ENCODE data around the gene HDLBP.

DNA sequence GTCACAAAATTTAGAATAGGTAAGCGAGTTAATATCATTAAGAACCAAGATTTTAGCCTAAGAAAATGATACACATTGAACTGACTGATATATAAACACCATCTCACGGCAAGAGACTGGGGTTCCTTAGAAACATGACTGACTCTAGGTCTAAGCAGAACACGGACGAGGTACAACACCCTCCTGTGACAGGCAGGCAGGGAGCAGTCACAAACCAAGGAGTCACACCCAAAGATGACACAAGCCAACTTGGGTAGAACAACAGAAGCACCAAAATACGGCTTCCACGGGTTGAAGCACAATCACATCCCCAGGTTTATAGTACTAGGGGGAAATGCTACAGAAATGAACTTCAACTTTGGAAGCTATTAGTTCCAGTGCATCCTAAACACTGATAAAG lies 24.3 kb downstream of the HDLBP start:
- TF ChIP-seq ZFP30 (CRISPR knock-in tag; IDR thresholded peaks at IDR 0.05) (no peak), PPARA (CRISPR knock-in tag; IDR thresholded peaks at IDR 0.05; ENCODE audit: borderline replicate concordance) (no peak), GLIS3 (CRISPR knock-in tag; IDR thresholded peaks at IDR 0.05) (no peak), CSDC2 (CRISPR knock-in tag; IDR thresholded peaks at IDR 0.05) (no peak), ZFP3 (CRISPR knock-in tag; IDR thresholded peaks at IDR 0.05) (no peak), SNAI2 (CRISPR knock-in tag; IDR thresholded peaks at IDR 0.05) (no peak), ZNF565 (CRISPR knock-in tag; conservative IDR thresholded peaks at IDR 0.05; ENCODE audit: low read depth) (no peak), ISL1 (CRISPR knock-in tag; IDR thresholded peaks at IDR 0.05) (no peak), ESRRG (CRISPR knock-in tag; IDR thresholded peaks at IDR 0.05) (no peak), TOX (CRISPR knock-in tag; IDR thresholded peaks at IDR 0.05; ENCODE audit: borderline replicate concordance) (no peak), ARNTL (CRISPR knock-in tag; IDR thresholded peaks at IDR 0.05; ENCODE audit: borderline replicate concordance, low read depth) (no peak)
- TF ChIP-seq, protein P1, sequence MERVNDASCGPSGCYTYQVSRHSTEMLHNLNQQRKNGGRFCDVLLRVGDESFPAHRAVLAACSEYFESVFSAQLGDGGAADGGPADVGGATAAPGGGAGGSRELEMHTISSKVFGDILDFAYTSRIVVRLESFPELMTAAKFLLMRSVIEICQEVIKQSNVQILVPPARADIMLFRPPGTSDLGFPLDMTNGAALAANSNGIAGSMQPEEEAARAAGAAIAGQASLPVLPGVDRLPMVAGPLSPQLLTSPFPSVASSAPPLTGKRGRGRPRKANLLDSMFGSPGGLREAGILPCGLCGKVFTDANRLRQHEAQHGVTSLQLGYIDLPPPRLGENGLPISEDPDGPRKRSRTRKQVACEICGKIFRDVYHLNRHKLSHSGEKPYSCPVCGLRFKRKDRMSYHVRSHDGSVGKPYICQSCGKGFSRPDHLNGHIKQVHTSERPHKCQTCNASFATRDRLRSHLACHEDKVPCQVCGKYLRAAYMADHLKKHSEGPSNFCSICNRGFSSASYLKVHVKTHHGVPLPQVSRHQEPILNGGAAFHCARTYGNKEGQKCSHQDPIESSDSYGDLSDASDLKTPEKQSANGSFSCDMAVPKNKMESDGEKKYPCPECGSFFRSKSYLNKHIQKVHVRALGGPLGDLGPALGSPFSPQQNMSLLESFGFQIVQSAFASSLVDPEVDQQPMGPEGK (CRISPR knock-in tag; IDR thresholded peaks at IDR 0.05; ENCODE audit: borderline replicate concordance): no peak
- TF ChIP-seq, protein P2, sequence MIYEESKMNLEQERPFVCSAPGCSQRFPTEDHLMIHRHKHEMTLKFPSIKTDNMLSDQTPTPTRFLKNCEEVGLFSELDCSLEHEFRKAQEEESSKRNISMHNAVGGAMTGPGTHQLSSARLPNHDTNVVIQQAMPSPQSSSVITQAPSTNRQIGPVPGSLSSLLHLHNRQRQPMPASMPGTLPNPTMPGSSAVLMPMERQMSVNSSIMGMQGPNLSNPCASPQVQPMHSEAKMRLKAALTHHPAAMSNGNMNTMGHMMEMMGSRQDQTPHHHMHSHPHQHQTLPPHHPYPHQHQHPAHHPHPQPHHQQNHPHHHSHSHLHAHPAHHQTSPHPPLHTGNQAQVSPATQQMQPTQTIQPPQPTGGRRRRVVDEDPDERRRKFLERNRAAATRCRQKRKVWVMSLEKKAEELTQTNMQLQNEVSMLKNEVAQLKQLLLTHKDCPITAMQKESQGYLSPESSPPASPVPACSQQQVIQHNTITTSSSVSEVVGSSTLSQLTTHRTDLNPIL (CRISPR knock-in tag; IDR thresholded peaks at IDR 0.05; ENCODE audit: low read depth): no peak
- TF ChIP-seq, protein P3, sequence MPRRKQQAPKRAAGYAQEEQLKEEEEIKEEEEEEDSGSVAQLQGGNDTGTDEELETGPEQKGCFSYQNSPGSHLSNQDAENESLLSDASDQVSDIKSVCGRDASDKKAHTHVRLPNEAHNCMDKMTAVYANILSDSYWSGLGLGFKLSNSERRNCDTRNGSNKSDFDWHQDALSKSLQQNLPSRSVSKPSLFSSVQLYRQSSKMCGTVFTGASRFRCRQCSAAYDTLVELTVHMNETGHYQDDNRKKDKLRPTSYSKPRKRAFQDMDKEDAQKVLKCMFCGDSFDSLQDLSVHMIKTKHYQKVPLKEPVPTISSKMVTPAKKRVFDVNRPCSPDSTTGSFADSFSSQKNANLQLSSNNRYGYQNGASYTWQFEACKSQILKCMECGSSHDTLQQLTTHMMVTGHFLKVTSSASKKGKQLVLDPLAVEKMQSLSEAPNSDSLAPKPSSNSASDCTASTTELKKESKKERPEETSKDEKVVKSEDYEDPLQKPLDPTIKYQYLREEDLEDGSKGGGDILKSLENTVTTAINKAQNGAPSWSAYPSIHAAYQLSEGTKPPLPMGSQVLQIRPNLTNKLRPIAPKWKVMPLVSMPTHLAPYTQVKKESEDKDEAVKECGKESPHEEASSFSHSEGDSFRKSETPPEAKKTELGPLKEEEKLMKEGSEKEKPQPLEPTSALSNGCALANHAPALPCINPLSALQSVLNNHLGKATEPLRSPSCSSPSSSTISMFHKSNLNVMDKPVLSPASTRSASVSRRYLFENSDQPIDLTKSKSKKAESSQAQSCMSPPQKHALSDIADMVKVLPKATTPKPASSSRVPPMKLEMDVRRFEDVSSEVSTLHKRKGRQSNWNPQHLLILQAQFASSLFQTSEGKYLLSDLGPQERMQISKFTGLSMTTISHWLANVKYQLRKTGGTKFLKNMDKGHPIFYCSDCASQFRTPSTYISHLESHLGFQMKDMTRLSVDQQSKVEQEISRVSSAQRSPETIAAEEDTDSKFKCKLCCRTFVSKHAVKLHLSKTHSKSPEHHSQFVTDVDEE (CRISPR knock-in tag; IDR thresholded peaks at IDR 0.05): no peak
